Measurements from ENCODE around the gene PHF20. TPM values are rescaled to one million over a fixed set of nuclear protein-coding genes. Genes with fewer than 3 reads are reported as not detected.

The PHF20 gene
- polyA plus RNA-seq, 2 donors: 13.0 to 15.8 TPM

DNA sequence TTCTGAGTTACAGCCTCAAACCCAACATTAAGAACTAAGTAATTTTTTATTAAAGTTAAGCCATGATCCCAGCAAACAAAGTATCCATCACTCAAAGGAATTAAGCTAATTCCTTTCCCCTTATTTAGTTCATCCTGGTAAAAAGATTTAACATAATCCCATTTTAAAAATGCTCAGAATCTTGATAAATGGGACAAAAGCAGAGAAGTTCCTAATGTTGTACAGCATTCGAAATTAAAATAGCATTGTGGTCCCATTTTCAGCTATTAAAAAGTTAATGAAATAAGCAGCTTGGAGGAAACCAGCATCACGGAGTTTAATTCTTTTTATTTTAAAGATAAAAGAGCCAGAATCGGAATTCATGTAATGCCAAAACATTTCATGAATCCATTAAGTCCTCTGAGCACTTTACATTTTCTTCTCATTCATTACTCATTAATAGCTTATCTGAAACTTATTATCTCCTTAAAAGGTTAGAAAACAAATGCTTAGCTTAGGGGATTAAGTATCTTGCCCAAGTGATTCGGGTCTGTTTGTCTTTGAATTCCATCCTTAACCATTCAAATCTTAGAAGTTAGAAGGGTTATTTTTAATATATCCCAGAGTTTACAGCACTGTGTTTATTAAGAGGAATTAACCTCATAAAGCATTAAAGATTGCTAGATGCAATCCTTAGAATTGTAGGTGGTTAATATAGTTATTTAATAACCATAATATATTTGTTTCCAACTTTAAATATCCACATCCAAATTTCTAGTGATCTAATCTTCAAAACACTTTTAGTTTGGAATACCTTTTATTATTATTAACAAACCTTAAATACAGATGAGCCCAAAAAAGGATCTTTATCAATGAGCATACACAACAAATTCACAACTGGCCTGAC, 41.0 kb upstream of the PHF20 start:
- H3K9me3 ChIP-seq (ENCODE audit: control insufficient read depth in 2 of 2, insufficient read depth in 1 of 2, low read depth in 1 of 2, low read length in 1 of 2): no peaks in the 10 kb centered on the region
- no peak overlapping the region for H3K4me3 ChIP-seq (ENCODE audit: low read depth in 1 of 2, low read length in 2 of 2)
- H3K27me3 ChIP-seq (ENCODE audit: control insufficient read depth in 1 of 2, insufficient read depth in 2 of 2, low read length in 2 of 2): no peaks in the 10 kb centered on the region
- no peaks in the 10 kb centered on the region for H3K4me1 ChIP-seq (ENCODE audit: control insufficient read depth in 2 of 2, insufficient read depth in 2 of 2, low read length in 1 of 2)
- H3K27ac ChIP-seq (ENCODE audit: low read depth in 2 of 2, low read length in 1 of 2): no peak overlapping the region
- peaks cover 10 to 20% of the 10 kb centered on the region in 2 donors for H3K36me3 ChIP-seq (ENCODE audit: control insufficient read depth in 2 of 2, insufficient read depth in 2 of 2, low read length in 1 of 2)
- 33 to 37% methylated on average over 4 of the region's 4 CpGs for WGBS, 2 donors

DNA sequence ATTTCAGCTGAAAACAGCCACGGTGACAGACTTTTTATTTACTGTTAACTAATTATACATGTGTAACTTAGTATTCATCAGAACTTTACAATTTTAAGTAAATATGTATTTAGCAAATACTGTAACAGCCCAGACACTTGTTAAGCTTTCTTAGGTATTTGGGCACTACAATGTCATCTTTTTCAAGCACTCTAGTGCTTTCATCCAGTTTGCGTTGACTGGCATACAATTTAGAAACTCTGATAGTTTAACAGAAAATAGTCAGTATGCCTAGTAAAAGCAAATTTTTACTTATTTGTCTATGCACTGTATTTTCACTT, 40.4 kb upstream of the PHF20 start:
- 51 to 53% methylated on average over 2 of the region's 2 CpGs for WGBS, 2 donors
- H3K9me3 ChIP-seq (ENCODE audit: control insufficient read depth in 2 of 2, insufficient read depth in 1 of 2, low read depth in 1 of 2, low read length in 1 of 2): no peaks in the 10 kb centered on the region
- no peaks in the 10 kb centered on the region for H3K4me1 ChIP-seq (ENCODE audit: control insufficient read depth in 2 of 2, insufficient read depth in 2 of 2, low read length in 1 of 2)
- no peaks in the 10 kb centered on the region for H3K27me3 ChIP-seq (ENCODE audit: control insufficient read depth in 1 of 2, insufficient read depth in 2 of 2, low read length in 2 of 2)
- H3K4me3 ChIP-seq (ENCODE audit: low read depth in 1 of 2, low read length in 2 of 2): no peak overlapping the region
- H3K36me3 ChIP-seq (ENCODE audit: control insufficient read depth in 2 of 2, insufficient read depth in 2 of 2, low read length in 1 of 2): peaks cover 10 to 17% of the 10 kb centered on the region in 2 donors
- no peak overlapping the region for H3K27ac ChIP-seq (ENCODE audit: low read depth in 2 of 2, low read length in 1 of 2)

DNA sequence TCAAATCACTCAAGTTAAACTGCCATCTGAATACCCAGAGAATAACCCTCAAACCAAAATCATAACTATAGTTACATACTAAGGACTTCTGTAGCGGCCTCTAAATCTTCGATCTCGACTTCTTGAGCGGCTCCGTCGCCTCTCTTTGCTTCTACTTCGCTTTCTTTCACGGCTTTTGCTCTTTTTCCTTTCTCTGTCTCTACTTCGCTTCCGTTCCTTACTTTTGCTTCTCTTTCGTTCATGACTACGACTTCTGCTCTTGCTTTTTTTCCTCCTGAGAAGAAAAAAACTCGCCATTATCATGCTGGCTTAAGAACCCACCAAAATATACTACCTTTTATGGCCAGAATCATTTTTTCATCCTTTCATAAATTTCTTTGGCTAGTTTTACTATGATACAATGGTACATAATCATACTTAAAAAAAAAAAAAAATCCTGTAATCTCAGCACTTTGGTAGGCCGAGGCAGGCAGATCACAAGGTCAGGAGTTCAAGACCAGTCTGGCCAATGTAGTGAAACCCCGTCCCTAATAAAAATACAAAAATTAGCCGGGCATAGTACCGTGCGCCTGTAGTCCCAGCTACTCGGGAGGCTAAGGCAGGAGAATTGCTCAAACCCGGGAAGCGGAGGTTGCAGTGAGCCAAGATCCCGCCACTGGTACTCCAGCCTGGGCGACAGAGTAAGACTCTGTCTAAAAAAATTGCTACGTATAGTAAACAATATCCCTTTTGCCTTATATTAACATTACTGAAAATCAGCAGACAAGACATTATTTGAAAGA, 39.8 kb upstream of the PHF20 start:
- WGBS, 2 donors: 83 to 84% methylated on average over 24 of the region's 24 CpGs
- Histone ChIP-seq H3K36me3 (ENCODE audit: control insufficient read depth in 2 of 2, insufficient read depth in 2 of 2, low read length in 1 of 2) (peaks cover 6 to 15% of the 10 kb centered on the region in 2 donors), H3K27me3 (ENCODE audit: control insufficient read depth in 1 of 2, insufficient read depth in 2 of 2, low read length in 2 of 2) (no peaks in the 10 kb centered on the region), H3K4me3 (ENCODE audit: low read depth in 1 of 2, low read length in 2 of 2) (no peak overlapping the region), H3K4me1 (ENCODE audit: control insufficient read depth in 2 of 2, insufficient read depth in 2 of 2, low read length in 1 of 2) (no peaks in the 10 kb centered on the region), H3K9me3 (ENCODE audit: control insufficient read depth in 2 of 2, insufficient read depth in 1 of 2, low read depth in 1 of 2, low read length in 1 of 2) (no peaks in the 10 kb centered on the region), H3K27ac (ENCODE audit: low read depth in 2 of 2, low read length in 1 of 2) (no peak overlapping the region)

DNA sequence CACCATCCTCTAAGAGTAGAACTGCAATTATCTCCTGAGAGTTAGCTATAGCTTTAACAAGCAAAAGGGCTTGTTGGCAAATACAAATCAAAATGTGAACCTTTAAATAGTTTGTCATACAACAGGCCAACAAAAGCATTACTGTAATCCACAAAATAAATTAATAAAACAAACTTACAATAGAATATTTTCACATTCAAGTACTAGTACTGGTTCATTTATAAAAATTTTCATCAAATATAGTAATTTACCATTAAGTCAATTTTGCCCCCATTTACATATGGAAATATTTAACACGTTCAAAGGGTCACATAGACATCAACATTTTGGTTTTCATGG, 39.2 kb upstream of the PHF20 start:
- no peaks in the 10 kb centered on the region for H3K9me3 ChIP-seq (ENCODE audit: control insufficient read depth in 2 of 2, insufficient read depth in 1 of 2, low read depth in 1 of 2, low read length in 1 of 2)
- H3K4me3 ChIP-seq (ENCODE audit: low read depth in 1 of 2, low read length in 2 of 2): no peak overlapping the region
- H3K27me3 ChIP-seq (ENCODE audit: control insufficient read depth in 1 of 2, insufficient read depth in 2 of 2, low read length in 2 of 2): no peaks in the 10 kb centered on the region
- 42 to 53% methylated on average over 1 of the region's 1 CpG for WGBS, 2 donors
- H3K27ac ChIP-seq (ENCODE audit: low read depth in 2 of 2, low read length in 1 of 2): no peak overlapping the region
- H3K36me3 ChIP-seq (ENCODE audit: control insufficient read depth in 2 of 2, insufficient read depth in 2 of 2, low read length in 1 of 2): peaks cover 6 to 14% of the 10 kb centered on the region in 2 donors
- H3K4me1 ChIP-seq (ENCODE audit: control insufficient read depth in 2 of 2, insufficient read depth in 2 of 2, low read length in 1 of 2): no peaks in the 10 kb centered on the region

DNA sequence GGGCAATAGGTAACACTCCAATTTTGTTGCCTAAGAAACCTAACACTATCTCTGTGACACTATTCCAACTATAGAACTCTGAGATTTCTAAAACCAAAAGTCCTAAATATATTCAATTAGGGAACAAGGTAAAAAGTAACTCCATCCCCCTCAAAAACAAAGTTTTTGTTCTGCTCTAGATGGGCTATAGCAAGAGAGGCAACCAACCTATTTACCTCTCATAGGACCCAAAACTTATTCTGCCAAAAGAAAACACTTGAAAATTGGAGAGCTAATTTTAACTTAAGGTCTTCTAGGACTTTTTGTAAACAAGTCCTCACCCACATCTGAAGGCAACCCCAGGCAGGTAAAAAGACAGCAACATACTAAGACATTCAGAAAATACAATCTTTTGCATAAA, 37.4 kb upstream of the PHF20 start:
- Histone ChIP-seq H3K9me3 (ENCODE audit: control insufficient read depth in 2 of 2, insufficient read depth in 1 of 2, low read depth in 1 of 2, low read length in 1 of 2) (no peaks in the 10 kb centered on the region), H3K36me3 (ENCODE audit: control insufficient read depth in 2 of 2, insufficient read depth in 2 of 2, low read length in 1 of 2) (peaks cover 2 to 13% of the 10 kb centered on the region in 2 donors), H3K4me3 (ENCODE audit: low read depth in 1 of 2, low read length in 2 of 2) (no peak overlapping the region), H3K27me3 (ENCODE audit: control insufficient read depth in 1 of 2, insufficient read depth in 2 of 2, low read length in 2 of 2) (no peaks in the 10 kb centered on the region), H3K27ac (ENCODE audit: low read depth in 2 of 2, low read length in 1 of 2) (no peak overlapping the region), H3K4me1 (ENCODE audit: control insufficient read depth in 2 of 2, insufficient read depth in 2 of 2, low read length in 1 of 2) (no peaks in the 10 kb centered on the region)

DNA sequence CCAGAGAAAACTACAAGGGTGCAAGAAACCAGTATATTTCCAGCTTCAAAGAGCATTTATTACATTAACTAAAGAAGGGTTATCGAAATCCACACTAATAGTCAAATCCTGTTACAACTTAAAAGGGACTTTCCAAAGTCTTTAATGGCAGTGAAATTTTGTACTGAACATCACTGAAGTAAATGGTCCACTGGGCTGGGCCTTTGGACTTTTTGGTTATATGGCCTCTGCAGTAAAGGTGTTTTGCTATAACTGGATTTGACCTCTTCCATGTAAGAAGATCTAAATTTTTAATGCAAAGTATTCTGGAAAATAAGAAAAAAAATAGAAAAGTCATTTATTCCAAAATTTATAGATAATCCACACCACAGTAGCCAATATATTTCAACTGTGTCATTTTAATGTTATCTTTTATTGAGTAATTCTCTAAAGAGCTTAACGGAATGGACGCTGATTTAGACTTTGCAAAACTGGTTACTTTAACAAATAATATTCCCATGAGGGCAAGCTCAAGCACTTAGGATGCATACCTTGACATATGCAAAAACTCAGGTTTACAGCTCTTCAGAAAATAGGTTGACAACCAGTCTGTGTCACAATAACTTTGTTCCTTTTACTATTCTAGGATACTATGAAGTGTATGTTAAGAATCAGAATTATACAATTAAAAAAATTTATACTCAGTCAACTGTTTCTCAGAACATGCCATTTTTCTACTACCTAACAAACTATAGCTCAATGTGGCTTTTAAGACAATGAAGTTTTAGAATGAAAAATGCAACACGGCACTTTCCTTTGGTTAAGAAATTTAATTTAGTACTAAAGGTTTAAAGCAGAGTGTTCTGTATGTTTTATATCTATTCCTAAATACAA, 36.8 kb upstream of the PHF20 start:
- H3K4me3 ChIP-seq (ENCODE audit: low read depth in 1 of 2, low read length in 2 of 2): no peak overlapping the region
- no peak overlapping the region for H3K27ac ChIP-seq (ENCODE audit: low read depth in 2 of 2, low read length in 1 of 2)
- 61 to 62% methylated on average over 4 of the region's 4 CpGs for WGBS, 2 donors
- no peaks in the 10 kb centered on the region for H3K9me3 ChIP-seq (ENCODE audit: control insufficient read depth in 2 of 2, insufficient read depth in 1 of 2, low read depth in 1 of 2, low read length in 1 of 2)
- H3K36me3 ChIP-seq (ENCODE audit: control insufficient read depth in 2 of 2, insufficient read depth in 2 of 2, low read length in 1 of 2): peaks cover 2 to 12% of the 10 kb centered on the region in 2 donors
- no peaks in the 10 kb centered on the region for H3K4me1 ChIP-seq (ENCODE audit: control insufficient read depth in 2 of 2, insufficient read depth in 2 of 2, low read length in 1 of 2)
- no peaks in the 10 kb centered on the region for H3K27me3 ChIP-seq (ENCODE audit: control insufficient read depth in 1 of 2, insufficient read depth in 2 of 2, low read length in 2 of 2)

DNA sequence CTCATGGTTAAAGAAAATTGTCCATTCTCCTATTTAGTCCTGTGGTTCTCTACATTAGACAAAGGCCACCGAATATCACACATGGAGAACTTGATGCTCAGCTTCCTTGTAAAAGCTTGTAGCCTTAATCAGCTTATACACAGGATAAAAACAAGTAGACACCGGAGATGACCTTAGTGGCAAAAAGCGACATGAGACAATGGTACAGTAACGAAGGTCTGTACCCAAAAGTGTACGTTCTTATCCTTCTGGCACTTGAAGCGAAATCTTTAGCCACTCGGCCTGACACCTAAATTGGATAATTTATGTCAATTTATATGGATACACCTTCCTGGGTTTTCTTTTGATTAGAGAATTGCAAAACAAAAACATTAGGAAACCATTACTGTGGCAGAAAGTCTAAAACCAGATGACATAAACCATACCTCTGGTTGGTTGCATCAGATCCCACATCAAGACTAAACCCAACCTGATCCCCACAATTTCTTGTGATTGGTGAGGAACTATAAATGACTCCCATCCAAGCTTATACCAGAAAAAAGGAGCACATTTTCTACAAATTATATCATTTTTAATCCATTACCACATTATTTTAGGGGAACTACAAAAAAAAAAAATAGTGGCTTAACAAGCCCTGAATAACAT, 35.9 kb upstream of the PHF20 start:
- Histone ChIP-seq H3K4me3 (ENCODE audit: low read depth in 1 of 2, low read length in 2 of 2) (peak overlapping the region in 1 of 2 donors; percentile 3), H3K4me1 (ENCODE audit: control insufficient read depth in 2 of 2, insufficient read depth in 2 of 2, low read length in 1 of 2) (no peaks in the 10 kb centered on the region), H3K27ac (ENCODE audit: low read depth in 2 of 2, low read length in 1 of 2) (no peak overlapping the region), H3K27me3 (ENCODE audit: control insufficient read depth in 1 of 2, insufficient read depth in 2 of 2, low read length in 2 of 2) (no peaks in the 10 kb centered on the region), H3K9me3 (ENCODE audit: control insufficient read depth in 2 of 2, insufficient read depth in 1 of 2, low read depth in 1 of 2, low read length in 1 of 2) (no peaks in the 10 kb centered on the region), H3K36me3 (ENCODE audit: control insufficient read depth in 2 of 2, insufficient read depth in 2 of 2, low read length in 1 of 2) (peaks cover 2 to 14% of the 10 kb centered on the region in 2 donors)
- WGBS, 2 donors: 48 to 55% methylated on average over 7 of the region's 7 CpGs

DNA sequence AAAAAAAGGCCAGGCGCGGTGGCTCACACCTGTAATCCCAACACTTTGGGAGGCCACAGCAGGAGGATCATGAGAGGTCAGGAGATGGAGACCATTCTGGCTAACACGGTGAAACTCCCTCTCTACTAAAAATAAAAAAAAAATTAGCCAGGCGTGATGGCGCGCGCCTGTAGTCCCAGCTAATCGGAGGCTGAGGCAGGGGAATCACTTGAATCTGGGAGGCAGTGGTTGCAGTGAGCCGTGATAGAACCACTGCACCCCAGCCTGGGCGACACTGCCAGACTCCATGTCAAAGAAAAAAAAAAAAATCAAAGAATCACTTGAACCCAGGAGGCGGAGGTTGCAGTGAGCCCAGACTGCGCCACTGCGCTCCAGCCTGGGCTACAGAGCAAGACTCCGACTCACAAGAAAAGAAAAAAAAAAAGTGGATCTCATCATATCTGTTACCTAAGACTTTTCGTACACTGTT, 33.9 kb upstream of the PHF20 start:
- H3K27ac ChIP-seq (ENCODE audit: low read depth in 2 of 2, low read length in 1 of 2): no peak overlapping the region
- H3K27me3 ChIP-seq (ENCODE audit: control insufficient read depth in 1 of 2, insufficient read depth in 2 of 2, low read length in 2 of 2): no peaks in the 10 kb centered on the region
- H3K36me3 ChIP-seq (ENCODE audit: control insufficient read depth in 2 of 2, insufficient read depth in 2 of 2, low read length in 1 of 2): peaks cover 0 to 10% of the 10 kb centered on the region in 2 donors
- WGBS, 2 donors: 91 to 96% methylated on average over 15 of the region's 15 CpGs
- no peaks in the 10 kb centered on the region for H3K9me3 ChIP-seq (ENCODE audit: control insufficient read depth in 2 of 2, insufficient read depth in 1 of 2, low read depth in 1 of 2, low read length in 1 of 2)
- H3K4me1 ChIP-seq (ENCODE audit: control insufficient read depth in 2 of 2, insufficient read depth in 2 of 2, low read length in 1 of 2): no peaks in the 10 kb centered on the region
- H3K4me3 ChIP-seq (ENCODE audit: low read depth in 1 of 2, low read length in 2 of 2): no peak overlapping the region

Data from esophagus (tissue), 2 donors.